Activated CD8-positive, alpha-beta memory T cell treated with anti-CD3 and anti-CD28 coated beads, Interleukin-2, amount 50 U/mL, for 24 hours (primary cell): ENCODE results near the gene SETBP1.

Experiments
- DNase-seq: peaks from one replicate; pipeline ENCODE4 v3.0.0-alpha.2; 2020; ENCODE audit errors: extremely low read depth

Gene SETBP1

GRCh38 chr18:44968336-44968735, 287.6 kb downstream of the SETBP1 start:
- no peak for DNase-seq

GRCh38 chr18:44969214-44969795, 288.6 kb downstream of the SETBP1 start:
- no peak for DNase-seq

GRCh38 chr18:44973282-44973681, 292.6 kb downstream of the SETBP1 start:
- peak; percentile 1 for DNase-seq

GRCh38 chr18:44974174-44974573, 293.5 kb downstream of the SETBP1 start:
- DNase-seq: no peak

GRCh38 chr18:44977856-44978255, 297.2 kb downstream of the SETBP1 start:
- no peak for DNase-seq

- no peak for DNase-seq
Observed at GRCh38 chr18:44979748-44980147, 299.1 kb downstream of the SETBP1 start.

GRCh38 chr18:44981121-44981520, 300.4 kb downstream of the SETBP1 start:
- DNase-seq: no peak

- DNase-seq: no peak
Observed at GRCh38 chr18:44986933-44987332, 306.2 kb downstream of the SETBP1 start.

GRCh38 chr18:44987371-44987770, 306.7 kb downstream of the SETBP1 start:
- DNase-seq: no peak

GRCh38 chr18:44988821-44989587, 308.3 kb downstream of the SETBP1 start:
- no peak for DNase-seq

GRCh38 chr18:44996261-44996660, 315.6 kb downstream of the SETBP1 start:
- no peak for DNase-seq

- no peak for DNase-seq
Observed at GRCh38 chr18:44997174-44997573, 316.5 kb downstream of the SETBP1 start.

- no peak for DNase-seq
Observed at GRCh38 chr18:44998360-44998759, 317.7 kb downstream of the SETBP1 start.

- no peak for DNase-seq
Observed at GRCh38 chr18:45004546-45005080, 323.9 kb downstream of the SETBP1 start.

GRCh38 chr18:45006934-45007333, 326.2 kb downstream of the SETBP1 start:
- DNase-seq: no peak

- no peak for DNase-seq
Observed at GRCh38 chr18:45007531-45007930, 326.8 kb downstream of the SETBP1 start.

- no peak for DNase-seq
Observed at GRCh38 chr18:45008694-45009413, 328.2 kb downstream of the SETBP1 start.

- no peak for DNase-seq
Observed at GRCh38 chr18:45009756-45010155, 329.1 kb downstream of the SETBP1 start.

- no peak for DNase-seq
Observed at GRCh38 chr18:45012286-45012685, 331.6 kb downstream of the SETBP1 start.

GRCh38 chr18:45014047-45014501, 333.4 kb downstream of the SETBP1 start:
- DNase-seq: no peak

- no peak for DNase-seq
Observed at GRCh38 chr18:45015788-45016128, 335.1 kb downstream of the SETBP1 start.

- DNase-seq: no peak
Observed at GRCh38 chr18:45019469-45019868, 338.8 kb downstream of the SETBP1 start.

GRCh38 chr18:45023519-45023918, 342.8 kb downstream of the SETBP1 start:
- no peak for DNase-seq
